Neural progenitor cell (in vitro differentiated cells): ENCODE data around the gene GAGE12G.
"Not testable (repeated sequence)": the region's sequence is repeated elsewhere in the genome, so short reads cannot be mapped to it uniquely, and the experiment has no call there.

Experiments
- EZH2 ChIP-seq: fragments of 200-600 bp; sonication (generic); IDR thresholded peaks from 2 replicates; pipeline ENCODE4 v1.6.1; 2017; ENCODE audit warnings: antibody characterized with exemption, mild to moderate bottlenecking, moderate library complexity
- EZH2phosphoT487 ChIP-seq: fragments of 200-600 bp; sonication (generic); IDR thresholded peaks from 2 replicates; pipeline ENCODE4 v1.6.1; 2017; ENCODE audit warnings: antibody characterized with exemption
- TF ChIP-seq, protein P1 (sequence below): fragments of 200-600 bp; sonication (generic); IDR thresholded peaks from 2 replicates; pipeline ENCODE4 v1.5.1; 2017; ENCODE audit warnings: antibody characterized with exemption, mild to moderate bottlenecking

DNA sequence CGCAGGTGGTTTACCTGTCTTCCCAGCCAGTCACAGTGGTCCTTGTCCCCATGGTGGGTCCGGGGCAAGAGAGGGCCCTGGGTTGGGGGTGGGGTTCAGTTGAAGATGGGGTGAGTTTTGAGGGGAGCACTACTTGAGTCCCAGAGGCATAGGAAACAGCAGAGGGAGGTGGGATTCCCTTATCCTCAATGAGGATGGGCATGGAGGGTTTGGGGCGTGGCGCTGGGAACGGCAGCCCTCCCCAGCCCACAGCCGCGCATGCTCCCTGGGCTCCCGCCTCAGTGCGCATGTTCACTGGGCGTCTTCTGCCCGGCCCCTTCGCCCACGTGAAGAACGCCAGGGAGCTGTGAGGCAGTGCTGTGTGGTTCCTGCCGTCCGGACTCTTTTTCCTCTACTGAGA lies 9.4 kb downstream of the GAGE12G start, which contains the start of gene GAGE12H:
- TF ChIP-seq, protein P1, sequence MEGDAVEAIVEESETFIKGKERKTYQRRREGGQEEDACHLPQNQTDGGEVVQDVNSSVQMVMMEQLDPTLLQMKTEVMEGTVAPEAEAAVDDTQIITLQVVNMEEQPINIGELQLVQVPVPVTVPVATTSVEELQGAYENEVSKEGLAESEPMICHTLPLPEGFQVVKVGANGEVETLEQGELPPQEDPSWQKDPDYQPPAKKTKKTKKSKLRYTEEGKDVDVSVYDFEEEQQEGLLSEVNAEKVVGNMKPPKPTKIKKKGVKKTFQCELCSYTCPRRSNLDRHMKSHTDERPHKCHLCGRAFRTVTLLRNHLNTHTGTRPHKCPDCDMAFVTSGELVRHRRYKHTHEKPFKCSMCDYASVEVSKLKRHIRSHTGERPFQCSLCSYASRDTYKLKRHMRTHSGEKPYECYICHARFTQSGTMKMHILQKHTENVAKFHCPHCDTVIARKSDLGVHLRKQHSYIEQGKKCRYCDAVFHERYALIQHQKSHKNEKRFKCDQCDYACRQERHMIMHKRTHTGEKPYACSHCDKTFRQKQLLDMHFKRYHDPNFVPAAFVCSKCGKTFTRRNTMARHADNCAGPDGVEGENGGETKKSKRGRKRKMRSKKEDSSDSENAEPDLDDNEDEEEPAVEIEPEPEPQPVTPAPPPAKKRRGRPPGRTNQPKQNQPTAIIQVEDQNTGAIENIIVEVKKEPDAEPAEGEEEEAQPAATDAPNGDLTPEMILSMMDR, result not testable (repeated sequence)
- not testable (repeated sequence) for TF ChIP-seq EZH2, EZH2phosphoT487
